K562 (cell line): ENCODE results near the gene IL17REL. TPM values are rescaled to one million over a fixed set of nuclear protein-coding genes. Genes with fewer than 3 reads are reported as not detected.

Experiments
- ATAC-seq: fragments of 200-7000 bp; cut with Tn5 transposase; 3 replicates; pipeline ENCODE4 v1.9.1; 2020; ENCODE audit warnings: moderate library complexity
- BruUV-seq: library from RNA; stranded (reverse); fragments of 400-500 nt; replicated peaks from 2 replicates; lab custom pipeline; 2021; lab: Mats Ljungman, UMichigan
- CTCF ChIA-PET: fragments of 300-600 bp; formaldehyde crosslinking; extraction: SDS; loops from one replicate; lab custom pipeline; 2021; ENCODE audit warnings: low intra/inter-chr PET ratio; lab: Yijun Ruan, JAX
- POLR2A ChIA-PET: fragments of 300-600, 350-650 bp; sonication (Branson Sonifier 250); formaldehyde crosslinking; extraction: SDS; loops from one replicate; lab custom pipeline; 2021; ENCODE audit warnings: antibody characterized with exemption, inconsistent platforms; lab: Yijun Ruan, JAX
- DNase-seq, 4 experiments: peaks; one replicate each; pipeline versions ENCODE4 v3.0.0 to v3.0.0-alpha.2; 2011 to 2018; ENCODE audit warnings: low spot score in 3 of 4, mixed read lengths in 3 of 4; ENCODE audit errors: extremely low read depth in 1 of 4
- FAIRE-seq: peaks from 2 replicates; lab custom pipeline; 2011; peaks lifted over from hg19 to GRCh38; lab: Jason Lieb, UNC
- H2AFZ ChIP-seq: 2 replicates; pipeline ENCODE4 v1.6.0; 2011; ENCODE audit warnings: low read depth, low read length, control low read depth, inconsistent platforms
- H3K27ac ChIP-seq: fragments of 200-600 bp; 3 replicates; pipeline ENCODE4 v1.8.0; 2011; ENCODE audit warnings: low read depth, mild to moderate bottlenecking, control low read depth, inconsistent platforms, low read length, moderate library complexity, mixed read lengths; ENCODE audit errors: extremely low read depth
- H3K27me3 ChIP-seq, 2 experiments: fragments of 300-600 bp in 1 of 2; 2 replicates in 1 of 2; 3 replicates in 1 of 2; pipeline versions ENCODE4 v1.6.0 to v1.8.0; 2011; ENCODE audit warnings: inconsistent platforms in 2 of 2, low read length in 2 of 2, mild to moderate bottlenecking in 1 of 2, mixed read lengths in 1 of 2, moderate library complexity in 1 of 2; ENCODE audit not compliant: control insufficient read depth in 2 of 2, insufficient read depth in 2 of 2
- H3K36me3 ChIP-seq: fragments of 300-600 bp; 3 replicates; pipeline ENCODE4 v1.8.0; 2011; ENCODE audit warnings: mild to moderate bottlenecking, low read length, inconsistent platforms; ENCODE audit not compliant: control insufficient read depth, insufficient read depth
- H3K4me1 ChIP-seq, 2 experiments: fragments of 200-600 bp in 1 of 2; replicated peaks in 1 of 2; 2 replicates in 1 of 2; 3 replicates in 1 of 2; pipeline versions ENCODE4 v1.5.1 to v1.8.0; 2011; ENCODE audit warnings: inconsistent platforms in 2 of 2, low read length in 2 of 2, mild to moderate bottlenecking in 1 of 2, mixed read lengths in 1 of 2, moderate library complexity in 1 of 2; ENCODE audit not compliant: control insufficient read depth in 2 of 2, insufficient read depth in 2 of 2
- H3K4me2 ChIP-seq: 2 replicates; pipeline ENCODE4 v1.6.1; 2011; ENCODE audit warnings: low read length, control low read depth, inconsistent platforms, mixed read lengths; ENCODE audit not compliant: insufficient read depth
- H3K4me3 ChIP-seq: fragments of 200-600 bp; sonication (generic), shearing (Covaris generic); 2 replicates; pipeline ENCODE4 v1.5.1; 2016; ENCODE audit warnings: control low read depth, inconsistent platforms
- H3K79me2 ChIP-seq: fragments of 200-600 bp; 3 replicates; pipeline ENCODE4 v1.8.0; 2011; ENCODE audit warnings: low read length, inconsistent platforms; ENCODE audit not compliant: control insufficient read depth, insufficient read depth
- H3K9ac ChIP-seq, 2 experiments: 2 replicates each; pipeline versions ENCODE4 v1.6.0 to v1.6.1; 2011; ENCODE audit warnings: low read depth in 2 of 2, low read length in 2 of 2, control low read depth in 1 of 2, inconsistent platforms in 1 of 2, mild to moderate bottlenecking in 1 of 2, mixed read lengths in 1 of 2; ENCODE audit not compliant: insufficient read depth in 1 of 2
- H3K9me1 ChIP-seq: one replicate; pipeline ENCODE4 v1.6.0; 2011; ENCODE audit warnings: inconsistent platforms, mild to moderate bottlenecking, low read length, moderate library complexity; ENCODE audit not compliant: control insufficient read depth, insufficient read depth
- H3K9me3 ChIP-seq: replicated peaks from 2 replicates; pipeline ENCODE4 v1.5.1; 2011; ENCODE audit warnings: low read depth, low read length, inconsistent platforms; ENCODE audit not compliant: control insufficient read depth, insufficient read depth
- H4K20me1 ChIP-seq: replicated peaks from 2 replicates; pipeline ENCODE4 v1.6.1; 2011; ENCODE audit warnings: low read length, inconsistent platforms, mixed read lengths; ENCODE audit not compliant: control insufficient read depth, insufficient read depth
- CBX8 ChIP-seq: fragments of 200-600 bp; sonication (generic); IDR thresholded peaks from 2 replicates; pipeline ENCODE4 v1.6.1; 2012; ENCODE audit warnings: borderline replicate concordance, mixed run types, low read depth, mild to moderate bottlenecking, moderate library complexity, mixed read lengths, low read length, control low read depth, inconsistent platforms; ENCODE audit not compliant: poor library complexity, severe bottlenecking; ENCODE audit errors: extremely low read depth
- E2F6 ChIP-seq, 2 experiments: IDR thresholded peaks; 2 replicates each; pipeline ENCODE4 v1.6.1; 2011; ENCODE audit warnings: borderline replicate concordance in 1 of 2, control low read depth in 1 of 2, low read depth in 1 of 2, low read length in 1 of 2, mild to moderate bottlenecking in 1 of 2, mixed read lengths in 1 of 2, moderate library complexity in 1 of 2; ENCODE audit not compliant: insufficient read depth in 1 of 2, insufficient read length in 1 of 2, poor library complexity in 1 of 2, severe bottlenecking in 1 of 2; ENCODE audit errors: extremely low read depth in 1 of 2
- ZNF586 ChIP-seq: fragments of 450-650 bp; formaldehyde crosslinking; conservative IDR thresholded peaks from 2 replicates; pipeline ENCODE4 v1.4.0; 2020; ENCODE audit warnings: mild to moderate bottlenecking, moderate library complexity
- ZNF75A ChIP-seq: fragments of 450-650 bp; formaldehyde crosslinking; IDR thresholded peaks from 2 replicates; pipeline ENCODE4 v1.4.0; 2020; ENCODE audit warnings: mild to moderate bottlenecking
- WGBS: fragments of 100-300 bp; shearing (Covaris generic); methylation state at CpG from one replicate; pipeline ENCODE4 v1.1.6; 2016; ENCODE audit warnings: low coverage, mixed read lengths; ENCODE audit not compliant: insufficient coverage; ENCODE audit errors: missing lambda C conversion rate; 5-methylcytosine and 5-hydroxymethylcytosine counted together
- in situ Hi-C: fragments of 300-500 bp; cut with MboI; formaldehyde crosslinking; loops from 4 replicates; pipeline ENCODE4 v1.15.0; 2018; ENCODE audit warnings: inconsistent platforms, mixed read lengths
- intact Hi-C: fragments of 100-400 bp; cut with micrococcal nuclease; formaldehyde crosslinking; loops from 2 replicates; pipeline ENCODE4 v1.14.2; 2022
- polyA plus RNA-seq, 8 experiments: library from polyadenylated mRNA; depleted of rRNA in 4 of 8; stranded (reverse) in 5 of 8; unstranded in 3 of 8; fragments of >200 nt; fragmentation: Nextera tagmentation in 2 of 8; fragmentation: Illumina TruSeq in 1 of 8; extraction: Ambion mirVana in 2 of 8; extraction: Trizol in 1 of 8; gene quantifications; 2 replicates each; pipeline versions ENCODE4 v1.2.1 to v1.2.3, GENCODE V29; 2011 to 2014; ENCODE audit warnings: inconsistent platforms in 1 of 8, missing spikeins in 1 of 8
- total RNA-seq, 7 experiments: library from RNA; depleted of rRNA in 6 of 7; stranded (reverse); fragments of >200 nt in 6 of 7; fragmentation: Illumina TruSeq in 2 of 7; extraction: Trizol in 2 of 7; gene quantifications; 2 replicates each; pipeline versions ENCODE4 v1.2.1 to v1.2.3, GENCODE V29; 2011 to 2021; ENCODE audit warnings: low replicate concordance in 1 of 7

Gene IL17REL
- total and polyA plus RNA-seq, 9 of the 15 experiments (the other 6 are each of a cell fraction or from before 2014, with no cell fraction given), result 0.05 to 0.42 (median 0.11) TPM; not detected in 4

DNA sequence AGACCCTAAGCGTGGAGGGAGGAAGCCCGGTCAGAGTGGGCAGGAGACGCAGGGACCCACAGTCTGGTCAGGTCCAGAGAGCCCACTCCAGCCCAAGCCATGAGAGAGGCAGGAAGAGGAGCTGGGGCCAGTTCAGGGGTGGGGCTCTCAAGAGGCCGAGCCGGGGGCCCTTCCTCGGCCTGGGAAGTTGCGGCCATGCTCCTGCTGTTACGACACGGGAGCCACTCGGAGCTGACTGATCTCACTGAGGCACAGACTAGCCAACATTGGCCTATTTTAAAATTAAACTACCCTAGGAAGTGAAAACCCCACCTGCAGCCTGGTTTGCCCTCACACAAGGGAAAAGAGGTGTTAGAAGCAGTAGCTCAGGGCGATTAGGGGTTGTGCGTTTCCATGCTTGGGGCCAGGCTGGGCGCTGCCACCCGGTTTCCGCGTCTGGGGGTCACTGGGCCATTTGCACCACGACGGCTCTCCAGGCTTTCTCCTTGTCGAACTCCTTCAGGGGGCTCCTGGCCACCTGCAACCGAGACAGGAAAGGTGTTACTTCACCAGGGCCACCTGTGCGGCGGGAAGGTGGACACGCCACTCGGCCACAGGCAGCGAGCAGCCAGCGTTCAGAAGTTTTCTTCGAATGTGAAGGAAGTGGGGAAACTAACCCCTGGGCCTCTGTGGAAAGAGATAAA, 48.7 kb upstream of the IL17REL start:
- POLR2A ChIA-PET, result no interaction called here
- TF ChIP-seq E2F6 (IDR thresholded peaks at IDR 0.05; ENCODE audit: borderline replicate concordance in 1 of 2, extremely low read depth in 1 of 2, insufficient read depth in 1 of 2, insufficient read length in 1 of 2, low read depth in 1 of 2, low read length in 1 of 2, poor library complexity in 1 of 2, severe bottlenecking in 1 of 2) (peak in 1 of 2 experiments; percentile 14), CBX8 (no peak), ZNF586 (no peak), ZNF75A (CRISPR knock-in tag) (no peak)
- TF ChIP-seq, all 486 proteins: peak for 1
- H3K27ac ChIP-seq, result no peak overlapping the region
- H4K20me1 ChIP-seq, result no peaks in the 10 kb centered on the region
- intact Hi-C loops (no loop called here), in situ Hi-C loops (no loop called here)
- no peaks in the 10 kb centered on the region for H3K9me3 ChIP-seq
- no peaks in the 10 kb centered on the region for H3K9me1 ChIP-seq
- CTCF ChIA-PET, result no interaction called here
- H3K9ac ChIP-seq, result peak overlapping the region in 1 of 2 experiments; percentile 58; a peak in 2 of 4 replicates
- peaks cover 7 to 9% of the 10 kb centered on the region in 2 experiments; a peak in 4 of 5 replicates for H3K27me3 ChIP-seq
- WGBS, result 30% methylated on average over 14 of the region's 27 CpGs
- peaks cover 0 to 39% of the 10 kb centered on the region in 2 experiments; a peak in 4 of 5 replicates for H3K4me1 ChIP-seq
- H3K36me3 ChIP-seq, result no peaks in the 10 kb centered on the region
- FAIRE-seq, result no peak
- BruUV-seq, result no TSS peak
- H3K4me3 ChIP-seq, result no peak overlapping the region
- H3K4me2 ChIP-seq, result no peak overlapping the region; the same call in 1 of the 2 replicates
- 0 out of 2 replicates have a peak overlapping the region, but pooled peaks have one; percentile 31 for H2AFZ ChIP-seq
- no peak for DNase-seq
- no peak for ATAC-seq
- H3K79me2 ChIP-seq, result no peaks in the 10 kb centered on the region
